CD8-positive, alpha-beta memory T cell (primary cell): ENCODE data around the gene RO60. TPM values are rescaled to one million over a fixed set of nuclear protein-coding genes. Genes with fewer than 3 reads are reported as not detected.
"Not testable (repeated sequence)": the region's sequence is repeated elsewhere in the genome, so short reads cannot be mapped to it uniquely, and the experiment has no call there.

Source experiments
- CTCF ChIA-PET: fragments of 350-600 bp; sonication (Branson Sonifier 250); formaldehyde crosslinking; loops from one replicate; lab custom pipeline; 2021; ENCODE audit warnings: antibody characterized with exemption; lab: Charles Lee
- POLR2A ChIA-PET: fragments of 350-600 bp; sonication (Branson Sonifier 250); formaldehyde crosslinking; loops from one replicate; lab custom pipeline; 2021; ENCODE audit warnings: antibody characterized with exemption; lab: Charles Lee
- DNase-seq, 5 donors: peaks; one replicate each; pipeline versions ENCODE4 v3.0.0 to v3.0.0-alpha.2; 2020 to 2022; ENCODE audit warnings: mixed read lengths in 1 of 5
- H3K27ac ChIP-seq: one replicate; pipeline ENCODE4 v1.7.0; 2013; ENCODE audit warnings: low read depth, mild to moderate bottlenecking, low read length, moderate library complexity
- H3K27me3 ChIP-seq: 2 replicates; pipeline ENCODE4 v1.7.0; 2013; ENCODE audit warnings: low read length, mild to moderate bottlenecking; ENCODE audit not compliant: insufficient read depth, poor library complexity, severe bottlenecking
- H3K36me3 ChIP-seq: 2 replicates; pipeline ENCODE4 v1.7.0; 2013; ENCODE audit warnings: mild to moderate bottlenecking, low read length, moderate library complexity; ENCODE audit not compliant: insufficient read depth
- H3K4me1 ChIP-seq: 2 replicates; pipeline ENCODE4 v1.7.0; 2013; ENCODE audit warnings: mild to moderate bottlenecking, low read length, moderate library complexity; ENCODE audit not compliant: insufficient read depth
- H3K4me3 ChIP-seq: 2 replicates; pipeline ENCODE4 v1.7.0; 2013; ENCODE audit warnings: mild to moderate bottlenecking, low read length
- H3K9me3 ChIP-seq: 2 replicates; pipeline ENCODE4 v1.7.0; 2013; ENCODE audit warnings: mild to moderate bottlenecking, low read length
- H3K27ac Mint-ChIP-seq, 8 donors: one replicate each; pipeline ENCODE4 v1.8.0; 2020 to 2021; ENCODE audit warnings: mixed read lengths in 8 of 8, mild to moderate bottlenecking in 6 of 8, inconsistent platforms in 3 of 8, moderate library complexity in 3 of 8
- H3K27me3 Mint-ChIP-seq, 2 donors: one replicate each; pipeline ENCODE4 v1.8.0; 2020 to 2021; ENCODE audit warnings: mixed read lengths in 2 of 2, mild to moderate bottlenecking in 1 of 2, moderate library complexity in 1 of 2
- H3K36me3 Mint-ChIP-seq, 3 donors: one replicate each; pipeline ENCODE4 v1.8.0; 2020 to 2021; ENCODE audit warnings: mixed read lengths in 3 of 3, inconsistent platforms in 1 of 3, mild to moderate bottlenecking in 1 of 3
- H3K4me1 Mint-ChIP-seq, 3 donors: one replicate each; pipeline ENCODE4 v1.8.0; 2020 to 2021; ENCODE audit warnings: mixed read lengths in 3 of 3, inconsistent platforms in 1 of 3, mild to moderate bottlenecking in 1 of 3
- H3K4me3 Mint-ChIP-seq, 7 donors: one replicate each; pipeline ENCODE4 v1.8.0; 2020 to 2021; ENCODE audit warnings: mixed read lengths in 7 of 7, mild to moderate bottlenecking in 6 of 7, moderate library complexity in 4 of 7, inconsistent platforms in 2 of 7
- H3K9me3 Mint-ChIP-seq, 5 donors: one replicate each; pipeline ENCODE4 v1.8.0; 2020 to 2022; ENCODE audit warnings: mixed read lengths in 5 of 5, mild to moderate bottlenecking in 3 of 5, moderate library complexity in 2 of 5, inconsistent platforms in 1 of 5
- polyA plus RNA-seq: library from polyadenylated mRNA; unstranded; fragments of 300-500 nt; fragmentation: Illumina TruSeq; gene quantifications from one replicate; pipeline ENCODE4 v1.2.3, GENCODE V29; 2021
- total RNA-seq, 2 experiments: library from RNA; stranded (reverse); gene quantifications; one replicate each; pipeline ENCODE4 v1.2.3, GENCODE V29; 2021

Gene RO60
- total and polyA plus RNA-seq, 3 experiments from 2014 or later = 74.6 to 128 (median 82.7) TPM

- ChIA-PET CTCF (no interaction called here), POLR2A (no interaction called here)
- Mint-ChIP-seq H3K27ac (peak overlapping the region in 2 of 8 donors; percentile 23 to 26), H3K27me3 (no peaks in the 10 kb centered on the region), H3K4me3 (no peak overlapping the region), H3K9me3 (no peaks in the 10 kb centered on the region), H3K36me3 (peaks cover 4 to 44% (median 10%) of the 10 kb centered on the region in 3 donors), H3K4me1 (peaks cover 0 to 4% (median 0%) of the 10 kb centered on the region in 3 donors)
- H3K27ac ChIP-seq = no peak overlapping the region
- H3K9me3 ChIP-seq = no peaks in the 10 kb centered on the region
- no peak for DNase-seq
- H3K4me3 ChIP-seq = no peak overlapping the region
- no peaks in the 10 kb centered on the region for H3K27me3 ChIP-seq
- no peaks in the 10 kb centered on the region for H3K4me1 ChIP-seq
- H3K36me3 ChIP-seq = peaks cover 3% of the 10 kb centered on the region
Observed at GRCh38 chr1:193025218-193025617, 34.2 kb upstream of the RO60 start.

- Mint-ChIP-seq H3K9me3 (no peaks in the 10 kb centered on the region), H3K4me1 (peaks cover 13 to 35% (median 27%) of the 10 kb centered on the region in 3 donors), H3K27ac (peak overlapping the region in 1 of 8 donors; percentile 3), H3K36me3 (peaks cover 4 to 36% (median 12%) of the 10 kb centered on the region in 3 donors), H3K4me3 (no peak overlapping the region), H3K27me3 (no peaks in the 10 kb centered on the region)
- no peaks in the 10 kb centered on the region for H3K9me3 ChIP-seq
- no peak for DNase-seq
- ChIA-PET POLR2A (no interaction called here), CTCF (interaction anchor here (1.3 to 1.4 kb wide), 3 partner anchors 29 to 225 kb away, joined by 3 to 5 read pairs (median 4); partner anchors contain the start of genes RO60 and UCHL5)
- peaks cover 3% of the 10 kb centered on the region for H3K36me3 ChIP-seq
- H3K27ac ChIP-seq = no peak overlapping the region
- no peak overlapping the region for H3K4me3 ChIP-seq
- no peaks in the 10 kb centered on the region for H3K4me1 ChIP-seq
- no peaks in the 10 kb centered on the region for H3K27me3 ChIP-seq
Observed at GRCh38 chr1:193030280-193030679, 29.1 kb upstream of the RO60 start.

GRCh38 chr1:193031431-193031830 lies 28.0 kb upstream of the RO60 start:
- Mint-ChIP-seq H3K4me1 (peaks cover 22 to 46% (median 38%) of the 10 kb centered on the region in 3 donors), H3K27ac (no peak overlapping the region), H3K36me3 (peaks cover 4 to 29% (median 6%) of the 10 kb centered on the region in 3 donors), H3K27me3 (no peaks in the 10 kb centered on the region), H3K9me3 (no peaks in the 10 kb centered on the region), H3K4me3 (no peak overlapping the region)
- H3K27me3 ChIP-seq = no peaks in the 10 kb centered on the region
- no peaks in the 10 kb centered on the region for H3K9me3 ChIP-seq
- H3K27ac ChIP-seq = no peak overlapping the region
- H3K4me3 ChIP-seq = no peak overlapping the region
- ChIA-PET CTCF (interaction anchor here (1.0 kb wide), 1 partner anchor 226 kb away, joined by 3 read pairs; no protein-coding TSS in a partner anchor), POLR2A (no interaction called here)
- DNase-seq = no peak
- peaks cover 3% of the 10 kb centered on the region for H3K36me3 ChIP-seq
- H3K4me1 ChIP-seq = no peaks in the 10 kb centered on the region

- not testable (repeated sequence) for H3K27me3 Mint-ChIP-seq
Observed at GRCh38 chr1:193032643-193033427, 26.6 kb upstream of the RO60 start.

GRCh38 chr1:193033610-193034009 lies 25.8 kb upstream of the RO60 start:
- Histone ChIP-seq H3K27ac (no peak overlapping the region), H3K36me3 (peaks cover 3% of the 10 kb centered on the region), H3K9me3 (no peaks in the 10 kb centered on the region), H3K4me1 (no peaks in the 10 kb centered on the region), H3K27me3 (no peaks in the 10 kb centered on the region), H3K4me3 (no peak overlapping the region)
- Mint-ChIP-seq H3K36me3 (peaks cover 4 to 25% (median 11%) of the 10 kb centered on the region in 3 donors), H3K9me3 (no peaks in the 10 kb centered on the region), H3K4me1 (peaks cover 33 to 62% (median 55%) of the 10 kb centered on the region in 3 donors), H3K27ac (no peak overlapping the region), H3K4me3 (no peak overlapping the region), H3K27me3 (no peaks in the 10 kb centered on the region)
- ChIA-PET CTCF (interaction anchor here (0.8 kb wide), 1 partner anchor 229 kb away, joined by 3 read pairs; no protein-coding TSS in a partner anchor), POLR2A (no interaction called here)
- no peak for DNase-seq

More at GRCh38 chr1:193032643-193033427, 26.6 kb upstream of the RO60 start:
- Mint-ChIP-seq H3K4me1 (peaks cover 33 to 60% (median 52%) of the 10 kb centered on the region in 3 donors), H3K36me3 (peaks cover 4 to 26% (median 11%) of the 10 kb centered on the region in 3 donors), H3K27ac (peak overlapping the region in 3 of 8 donors; percentile 28 to 69 (median 50))
- H3K9me3 Mint-ChIP-seq, DNase-seq, POLR2A ChIA-PET, H3K4me3 Mint-ChIP-seq, H3K27ac ChIP-seq, H3K4me1 ChIP-seq, H3K36me3 ChIP-seq, H3K27me3 ChIP-seq, H3K4me3 ChIP-seq, H3K9me3 ChIP-seq: not testable (repeated sequence)
- CTCF ChIA-PET = interaction anchor here (1.0 kb wide), 1 partner anchor 228 kb away, joined by 3 read pairs; no protein-coding TSS in a partner anchor

- no peaks in the 10 kb centered on the region for H3K4me1 ChIP-seq
- Mint-ChIP-seq H3K27ac (peak overlapping the region in 1 of 8 donors; percentile 35), H3K4me1 (peaks cover 34 to 71% (median 70%) of the 10 kb centered on the region in 3 donors), H3K4me3 (no peak overlapping the region), H3K9me3 (no peaks in the 10 kb centered on the region), H3K36me3 (peaks cover 4 to 22% (median 14%) of the 10 kb centered on the region in 3 donors), H3K27me3 (no peaks in the 10 kb centered on the region)
- H3K36me3 ChIP-seq = no peaks in the 10 kb centered on the region
- H3K9me3 ChIP-seq = no peaks in the 10 kb centered on the region
- ChIA-PET CTCF (no interaction called here), POLR2A (no interaction called here)
- no peaks in the 10 kb centered on the region for H3K27me3 ChIP-seq
- no peak overlapping the region for H3K4me3 ChIP-seq
- no peak overlapping the region for H3K27ac ChIP-seq
- no peak for DNase-seq
Observed at GRCh38 chr1:193036337-193037047, 22.9 kb upstream of the RO60 start.

GRCh38 chr1:193040011-193040410 lies 19.4 kb upstream of the RO60 start:
- CTCF ChIA-PET = interaction anchor here (1.8 kb wide), 1 partner anchor 19 kb away, joined by 4 read pairs; the partner anchor contains the start of genes RO60 and UCHL5

More at GRCh38 chr1:193040011-193040410, 19.4 kb upstream of the RO60 start:
- H3K27ac Mint-ChIP-seq = peak overlapping the region in 1 of 8 donors; percentile 71
- no peak overlapping the region for H3K4me3 Mint-ChIP-seq
- Histone ChIP-seq H3K27ac (no peak overlapping the region), H3K4me3 (no peak overlapping the region), H3K4me1 (peaks cover 4% of the 10 kb centered on the region), H3K9me3 (no peaks in the 10 kb centered on the region), H3K27me3 (no peaks in the 10 kb centered on the region), H3K36me3 (peaks cover 8% of the 10 kb centered on the region)
- POLR2A ChIA-PET = no interaction called here
- peaks cover under 1 to 28% (median 9%) of the 10 kb centered on the region in 3 donors for H3K36me3 Mint-ChIP-seq
- no peaks in the 10 kb centered on the region for H3K27me3 Mint-ChIP-seq
- DNase-seq = no peak
- H3K9me3 Mint-ChIP-seq = no peaks in the 10 kb centered on the region
- peaks cover 30 to 57% (median 52%) of the 10 kb centered on the region in 3 donors for H3K4me1 Mint-ChIP-seq
